Kidney capillary endothelial cell (primary cell): ENCODE results near the gene LAMTOR2.

ENCODE experiments used
- DNase-seq: peaks from one replicate; pipeline ENCODE4 v3.0.0-alpha.2; 2018; ENCODE audit warnings: low spot score

The LAMTOR2 gene

DNA sequence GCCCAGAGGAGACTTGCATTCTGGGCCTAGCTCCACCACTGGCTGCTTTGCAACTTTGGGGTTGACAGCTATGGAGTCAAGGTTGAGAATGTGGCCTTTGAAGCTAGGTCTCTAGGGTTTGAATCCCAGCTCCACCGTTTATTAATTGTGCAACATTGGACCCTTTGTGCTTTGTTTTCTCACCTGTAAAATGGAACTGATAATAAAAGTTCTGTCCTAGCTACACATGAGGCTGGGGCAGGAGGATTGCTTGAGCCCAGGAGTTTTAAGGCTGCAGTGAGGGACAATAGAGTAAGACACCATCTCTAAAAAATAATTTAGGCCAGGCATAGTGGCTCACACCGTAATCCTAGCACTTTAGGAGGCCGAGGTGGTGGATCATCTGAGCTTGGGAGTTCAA lies 44.7 kb downstream of the LAMTOR2 start:
- no peak for DNase-seq

DNA sequence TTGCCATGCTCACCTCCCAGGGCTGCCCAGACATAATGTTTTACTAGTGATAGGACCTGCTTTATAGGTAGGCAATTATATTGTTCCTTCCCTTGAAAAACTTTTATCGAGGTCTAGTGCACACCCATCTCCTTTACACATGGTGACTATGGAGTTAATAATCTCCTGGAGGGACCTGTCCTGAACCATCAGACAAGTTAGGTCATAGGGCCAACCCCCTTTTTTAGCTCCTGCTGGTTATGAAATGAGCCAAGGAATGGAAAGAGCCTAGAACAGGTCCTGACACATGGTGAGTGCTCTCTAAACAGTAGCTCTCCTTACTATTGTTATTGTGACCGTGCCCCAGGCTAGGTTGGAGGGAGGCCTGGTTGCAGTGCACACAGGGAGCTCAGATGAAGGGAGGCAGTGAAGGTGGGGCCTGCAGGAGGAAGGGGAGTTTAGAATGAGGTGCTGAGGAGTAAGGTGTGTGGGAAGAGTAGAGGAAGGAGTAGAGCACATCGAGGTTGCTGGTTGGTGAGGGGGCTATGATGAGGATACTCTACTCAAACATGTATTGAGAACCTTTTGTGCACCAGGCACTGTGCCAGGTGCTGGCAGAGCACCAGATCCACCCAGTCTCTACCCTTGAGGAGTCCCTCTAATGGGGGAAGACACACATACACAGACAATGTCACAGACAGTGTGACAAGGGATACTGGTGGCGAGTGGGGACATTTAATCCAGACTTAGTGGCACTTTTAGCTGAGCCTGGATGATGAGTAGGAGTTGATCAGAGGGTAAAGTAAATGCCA lies 45.8 kb downstream of the LAMTOR2 start:
- DNase-seq: no peak

DNA sequence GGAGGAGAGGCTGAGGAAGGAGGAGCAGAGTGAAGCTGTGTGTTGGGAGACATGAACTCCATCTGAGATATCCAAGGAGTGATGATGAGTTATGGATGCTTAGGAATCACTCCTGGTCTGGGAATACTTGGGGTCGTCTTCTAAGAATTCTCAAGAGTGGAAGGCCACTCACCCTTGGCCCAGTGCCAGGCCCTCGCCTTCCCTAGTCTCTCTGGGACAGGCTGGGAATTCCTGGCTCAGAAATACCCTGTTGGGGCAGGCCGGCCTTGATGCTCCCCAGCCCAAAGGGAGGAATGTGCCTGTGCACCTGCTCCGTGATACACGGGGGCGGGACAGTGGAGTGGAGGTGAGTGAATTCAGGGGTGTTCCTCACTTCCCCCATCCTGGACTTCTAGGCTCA lies 47.3 kb downstream of the LAMTOR2 start:
- no peak for DNase-seq

DNA sequence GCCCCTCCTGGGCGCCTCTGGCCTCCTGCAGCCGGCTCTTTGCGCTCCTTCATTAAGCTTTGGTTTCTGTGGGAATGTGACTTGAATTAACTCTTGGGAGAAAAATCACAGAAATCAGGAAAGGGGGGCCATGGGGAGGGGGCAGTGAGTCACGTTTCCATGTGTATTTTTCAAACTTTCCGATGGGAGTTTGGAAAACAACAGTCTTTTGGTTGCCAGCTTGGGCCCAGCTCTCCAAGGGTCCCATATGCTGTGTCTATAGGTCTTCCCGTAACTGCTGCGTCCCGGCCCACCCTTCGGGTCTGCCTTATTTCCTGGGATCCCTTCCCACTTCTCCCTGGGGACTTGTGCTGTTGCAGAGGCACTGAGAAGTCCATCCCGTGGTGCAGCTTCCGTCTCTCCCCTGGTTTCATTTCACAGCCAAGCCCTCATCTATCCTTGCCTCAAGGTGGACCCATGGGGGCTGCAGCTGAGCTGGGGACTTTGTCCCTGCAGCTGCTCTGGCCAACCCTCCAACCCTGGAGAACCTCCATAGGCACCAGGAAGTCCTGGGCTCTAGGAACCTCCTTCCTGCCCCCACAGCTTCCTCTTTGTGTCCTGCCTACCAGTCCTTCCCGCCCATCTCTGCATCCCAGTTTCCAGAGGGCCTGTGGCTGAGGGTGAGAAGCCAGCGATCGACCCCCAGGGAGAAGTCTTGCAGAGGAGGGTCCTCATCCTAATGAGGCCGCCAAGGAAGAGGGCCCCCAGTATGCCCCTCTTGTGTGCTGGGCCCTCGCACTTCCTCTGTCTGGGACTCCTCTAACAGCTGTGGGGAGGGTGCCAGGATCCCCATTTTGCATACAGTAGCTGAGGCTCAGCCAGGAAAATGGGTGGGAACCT lies 48.3 kb downstream of the LAMTOR2 start:
- DNase-seq: no peak

DNA sequence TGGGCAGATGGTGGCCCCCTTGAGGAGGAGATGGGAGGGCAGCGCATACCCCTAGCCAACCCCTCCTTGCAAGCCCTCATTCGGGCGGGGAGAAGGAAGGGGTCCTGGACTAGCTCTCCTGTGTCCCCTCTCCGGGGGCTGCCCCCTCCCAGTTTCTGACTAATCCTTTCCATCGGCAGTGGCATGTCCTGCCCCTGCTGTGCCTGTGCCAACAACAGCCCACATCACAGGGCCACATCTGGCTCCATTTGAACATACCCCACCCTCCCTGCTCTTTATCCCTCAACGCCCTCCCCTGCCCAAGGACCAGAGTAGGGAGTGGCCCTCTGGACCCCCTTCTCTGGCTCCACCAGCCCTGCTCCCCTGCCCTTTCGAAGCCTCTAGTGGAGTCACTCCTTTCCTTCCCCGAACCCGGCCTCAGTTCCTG lies 49.0 kb downstream of the LAMTOR2 start:
- no peak for DNase-seq

DNA sequence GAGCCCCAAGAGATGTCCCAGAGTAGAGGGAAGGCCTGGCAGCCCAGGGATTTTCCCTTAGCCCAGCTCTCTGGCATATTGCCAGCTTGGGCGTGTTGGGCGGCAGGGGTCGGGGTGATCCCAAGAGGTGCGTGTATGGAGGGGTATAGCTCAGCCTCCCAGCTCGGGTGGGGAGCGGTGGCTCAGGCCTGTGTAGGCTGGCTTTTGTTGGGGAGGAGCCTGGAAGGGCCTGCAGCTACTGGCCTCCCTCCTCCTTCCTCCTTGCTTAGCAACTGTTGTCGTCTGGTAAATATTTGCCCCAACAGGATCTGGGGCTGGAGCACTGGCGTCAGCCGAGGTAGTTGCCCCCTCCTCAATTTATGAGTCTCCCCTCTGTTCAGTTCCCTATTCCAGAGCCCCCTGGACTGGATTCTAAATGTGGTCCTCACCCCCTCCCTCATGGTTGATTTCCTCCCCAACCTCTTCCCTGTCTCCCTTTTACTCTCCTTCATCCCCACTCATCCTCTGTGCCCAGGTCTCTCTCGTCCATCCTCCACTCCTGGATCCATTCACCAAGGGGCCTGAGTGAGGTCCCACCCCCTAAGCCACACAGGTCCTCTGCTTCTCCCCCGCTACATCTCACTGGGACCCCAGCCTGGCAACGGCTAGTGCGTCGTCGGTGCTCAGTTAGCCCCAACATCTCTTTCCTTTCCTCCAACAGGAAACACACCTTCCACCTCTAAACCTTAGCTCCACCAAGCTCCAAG lies 49.7 kb downstream of the LAMTOR2 start:
- no peak for DNase-seq

DNA sequence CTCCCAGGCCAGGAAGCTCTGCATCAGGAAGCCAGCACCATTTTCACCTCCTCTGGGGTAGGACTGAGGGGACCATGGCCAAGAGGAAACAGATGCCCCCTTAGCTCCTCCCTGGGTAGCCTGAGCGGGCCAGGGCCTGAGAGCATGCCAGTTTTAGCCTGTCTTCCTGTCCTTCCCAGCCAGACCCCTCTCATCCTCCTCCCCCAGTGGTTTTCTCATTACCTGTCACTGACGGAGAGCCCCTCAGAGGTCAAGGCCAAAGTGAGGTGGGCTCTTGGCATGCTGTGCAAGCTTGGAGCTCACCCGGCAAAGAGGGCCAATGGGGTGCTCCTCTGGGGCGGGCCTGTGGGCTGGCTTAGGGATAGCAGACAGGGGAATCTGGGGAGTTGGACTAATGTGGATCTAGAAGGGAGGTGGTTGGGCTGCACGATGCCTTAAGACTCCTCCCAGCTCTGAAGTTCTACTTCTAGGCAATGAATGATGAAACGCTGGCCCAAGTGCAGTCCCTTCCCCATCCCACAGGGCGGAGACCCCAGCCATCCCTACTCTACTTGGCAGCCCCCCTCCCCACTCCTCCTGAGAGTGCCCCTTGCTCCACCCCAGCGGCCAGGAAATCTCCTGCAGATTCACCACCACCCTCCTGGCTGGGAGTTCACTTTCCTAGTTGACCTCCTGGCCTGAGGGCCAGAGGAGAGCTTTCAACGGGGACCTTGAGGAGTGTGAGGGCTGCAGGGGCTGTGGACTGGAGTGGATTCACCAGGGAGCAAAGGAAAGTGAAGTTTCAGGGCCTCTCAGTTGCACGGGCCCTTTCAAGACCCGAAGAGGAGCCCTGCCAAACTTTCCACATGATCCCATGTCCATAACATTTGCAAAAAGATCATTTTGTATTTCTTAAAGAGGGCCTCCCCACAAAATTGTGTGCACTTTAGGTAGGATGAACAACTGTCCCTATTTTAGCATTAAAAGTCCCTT lies 50.6 kb downstream of the LAMTOR2 start:
- DNase-seq: no peak

DNA sequence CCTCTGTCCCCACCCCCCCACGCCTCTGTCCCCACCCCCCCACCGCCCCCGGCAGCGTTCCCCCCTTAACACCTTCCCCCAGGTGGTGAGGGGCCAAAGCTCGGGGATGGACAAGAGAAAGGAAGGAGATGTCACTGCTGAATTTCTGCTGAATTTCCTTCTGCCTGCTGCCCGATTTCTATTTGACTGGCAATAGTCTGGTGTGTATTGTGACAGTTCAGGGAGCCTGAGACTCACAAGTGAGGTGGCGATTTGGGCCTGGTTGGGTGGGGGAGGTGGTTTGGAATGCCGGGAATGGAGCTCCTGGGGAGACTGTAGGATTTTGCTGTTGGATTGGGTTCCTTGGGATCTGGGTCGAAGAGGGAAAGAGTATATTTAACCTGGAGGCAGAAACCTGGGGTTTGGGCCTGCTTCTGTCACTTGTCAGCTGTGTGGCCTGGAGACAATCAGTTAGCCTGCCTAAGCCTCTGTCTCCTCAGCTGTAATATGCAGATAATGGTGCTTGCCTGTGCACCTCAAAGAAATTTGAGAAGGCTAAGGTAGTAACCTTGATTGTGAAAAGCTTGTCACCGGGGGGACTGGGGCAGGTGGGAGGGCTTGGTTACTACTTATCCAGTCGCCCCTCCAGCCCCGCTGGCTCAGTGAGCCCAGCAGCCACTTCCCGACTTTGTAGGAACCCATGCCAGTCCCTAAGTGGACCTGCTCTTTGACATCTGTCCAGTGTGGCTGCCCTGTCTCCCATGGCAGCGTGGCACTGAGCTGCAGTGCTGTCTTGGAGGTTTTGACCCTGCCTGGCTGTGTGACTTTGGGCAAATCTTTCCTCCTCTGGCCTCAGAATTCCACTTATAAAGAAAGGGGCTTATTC lies 52.3 kb downstream of the LAMTOR2 start:
- no peak for DNase-seq

DNA sequence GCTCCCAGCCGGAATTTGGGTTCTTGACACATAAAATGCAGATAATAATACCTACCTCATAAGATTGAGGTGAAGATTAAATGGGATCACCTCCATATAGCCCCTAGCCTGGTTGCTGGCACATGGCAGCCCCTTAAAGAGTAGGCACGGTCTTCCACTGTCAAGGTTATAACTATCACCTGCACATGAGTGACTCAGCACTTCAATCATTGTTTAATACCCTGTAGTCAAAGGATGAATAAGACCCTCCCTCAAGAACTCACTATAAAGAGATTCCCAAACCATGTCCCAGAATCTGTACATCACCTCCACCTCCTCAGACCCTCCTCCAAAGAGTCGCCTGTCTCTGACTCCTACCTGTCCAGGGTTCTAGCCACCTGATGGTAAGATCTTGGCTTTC lies 53.5 kb downstream of the LAMTOR2 start:
- no peak for DNase-seq
